Stimulated activated CD4-positive, alpha-beta T cell treated with anti-CD3 and anti-CD28 coated beads, Interleukin-4, amount 100 ng/mL, for 4 hours (primary cell): ENCODE data around the gene NME1.
"Not testable (repeated sequence)": the region's sequence is repeated elsewhere in the genome, so short reads cannot be mapped to it uniquely, and the experiment has no call there.

Experiments used
- DNase-seq, 2 experiments: peaks; one replicate each; pipeline ENCODE4 v3.0.0-alpha.2; 2020

Gene NME1

GRCh38 chr17:51147650-51148049 lies 5.7 kb upstream of the NME1 start:
- no peak for DNase-seq

GRCh38 chr17:51149163-51149562 lies 4.2 kb upstream of the NME1 start:
- no peak for DNase-seq

GRCh38 chr17:51150932-51151331 lies 2.4 kb upstream of the NME1 start:
- no peak for DNase-seq

GRCh38 chr17:51152766-51153209 lies 571 bp upstream of the NME1 start:
- no peak for DNase-seq

GRCh38 chr17:51154176-51154575 lies 817 bp downstream of the NME1 start:
- no peak for DNase-seq

GRCh38 chr17:51155416-51155815 lies 2.1 kb downstream of the NME1 start:
- DNase-seq, result no peak

- no peak for DNase-seq
Measured at GRCh38 chr17:51159604-51160003, 6.2 kb downstream of the NME1 start.

GRCh38 chr17:51161541-51161940 lies 8.2 kb downstream of the NME1 start:
- DNase-seq, result no peak

- DNase-seq, result no peak
Measured at GRCh38 chr17:51164911-51165679, 11.7 kb downstream of the NME1 start.

GRCh38 chr17:51165680-51166197 lies 12.4 kb downstream of the NME1 start:
- peak in 1 of 2 experiments; percentile 12 for DNase-seq

GRCh38 chr17:51166198-51166986 lies 13.0 kb downstream of the NME1 start, which contains the start of gene NME2:
Gene NME2, plus strand, starts transcription at chr17:51166411. Its CDS starts 420 bp downstream, at chr17:51166831.
- peak; percentile 66 to 77 for DNase-seq

- DNase-seq, result peak; percentile 68 to 76
Measured at GRCh38 chr17:51166987-51167931, 13.9 kb downstream of the NME1 start.

- no peak for DNase-seq
Measured at GRCh38 chr17:51169340-51169739, 16.0 kb downstream of the NME1 start.

GRCh38 chr17:51170736-51171135 lies 17.4 kb downstream of the NME1 start:
- no peak for DNase-seq

GRCh38 chr17:51172030-51172429 lies 18.7 kb downstream of the NME1 start:
- not testable (repeated sequence) for DNase-seq

- no peak for DNase-seq
Measured at GRCh38 chr17:51180486-51180885, 27.1 kb downstream of the NME1 start.

- DNase-seq, result no peak
Measured at GRCh38 chr17:51184124-51184523, 30.8 kb downstream of the NME1 start.

GRCh38 chr17:51185763-51186332 lies 32.5 kb downstream of the NME1 start:
- no peak for DNase-seq

GRCh38 chr17:51188271-51188833 lies 35.0 kb downstream of the NME1 start:
- no peak for DNase-seq

- no peak for DNase-seq
Measured at GRCh38 chr17:51189162-51189561, 35.8 kb downstream of the NME1 start.

- DNase-seq, result no peak
Measured at GRCh38 chr17:51189628-51190027, 36.3 kb downstream of the NME1 start.

- no peak for DNase-seq
Measured at GRCh38 chr17:51191895-51192294, 38.5 kb downstream of the NME1 start.
